Panc1 (cell line): Measurements from ENCODE around the gene RFXANK. TPM values are rescaled to one million over a fixed set of nuclear protein-coding genes. Genes with fewer than 3 reads are reported as not detected.

ENCODE experiments used
- ATAC-seq: fragments of 200-7000 bp; cut with Tn5 transposase; 2 replicates; pipeline ENCODE4 v1.9.1; 2020; ENCODE audit warnings: mild to moderate bottlenecking, moderate library complexity
- BruUV-seq: library from RNA; stranded (reverse); fragments of 400-500 nt; replicated peaks from 2 replicates; lab custom pipeline; 2021; lab: Mats Ljungman, UMichigan
- CTCF ChIA-PET: fragments of 300-600 bp; sonication (Branson Sonifier 250); formaldehyde crosslinking; loops from one replicate; lab custom pipeline; 2022; ENCODE audit warnings: antibody characterized with exemption; lab: Charles Lee
- POLR2A ChIA-PET: fragments of 300-600 bp; sonication (Branson Sonifier 250); formaldehyde crosslinking; loops from one replicate; lab custom pipeline; 2022; ENCODE audit warnings: antibody characterized with exemption; lab: Charles Lee
- DNase-seq: peaks from one replicate; pipeline ENCODE4 v3.0.0-alpha.2; 2010; ENCODE audit warnings: low read depth, low spot score
- H3K27ac ChIP-seq: 2 replicates; pipeline ENCODE4 v1.5.1; 2011; ENCODE audit warnings: mild to moderate bottlenecking, low read length, inconsistent platforms
- H3K27me3 ChIP-seq: fragments of 200-500 bp; sonication (Bioruptor generic); 2 replicates; pipeline ENCODE4 v1.6.0; 2014; ENCODE audit warnings: low read length, inconsistent platforms; ENCODE audit not compliant: control insufficient read depth, insufficient read depth
- H3K36me3 ChIP-seq: fragments of 200-500 bp; sonication (Bioruptor generic); 2 replicates; pipeline ENCODE4 v1.5.1; 2014; ENCODE audit warnings: inconsistent platforms, mild to moderate bottlenecking, low read length, moderate library complexity; ENCODE audit not compliant: control insufficient read depth, insufficient read depth
- H3K4me1 ChIP-seq: 2 replicates; pipeline ENCODE4 v1.5.1; 2011; ENCODE audit warnings: inconsistent platforms, mild to moderate bottlenecking, low read length, moderate library complexity; ENCODE audit not compliant: control insufficient read depth, insufficient read depth
- H3K4me3 ChIP-seq, 2 experiments: 2 replicates each; pipeline ENCODE4 v1.5.1; 2011 to 2012; ENCODE audit warnings: low read depth in 2 of 2, low read length in 2 of 2, mild to moderate bottlenecking in 2 of 2, inconsistent platforms in 1 of 2, moderate library complexity in 1 of 2
- H3K9me3 ChIP-seq: fragments of 200-500 bp; sonication (Bioruptor generic); 2 replicates; pipeline ENCODE4 v1.5.1; 2014; ENCODE audit warnings: low read depth, mild to moderate bottlenecking, inconsistent platforms, low read length, moderate library complexity; ENCODE audit not compliant: control insufficient read depth, insufficient read depth
- CTCF ChIP-seq: fragments of 450-650 bp; IDR thresholded peaks from 2 replicates; pipeline ENCODE4 v1.5.1; 2017; ENCODE audit warnings: mild to moderate bottlenecking
- POLR2AphosphoS5 ChIP-seq: IDR thresholded peaks from 2 replicates; pipeline ENCODE4 v1.6.1; 2012; ENCODE audit warnings: mild to moderate bottlenecking, low read depth, low read length, moderate library complexity
- REST ChIP-seq, 2 experiments: IDR thresholded peaks; 2 replicates each; pipeline ENCODE4 v1.6.1; 2011 to 2012; ENCODE audit warnings: low read depth in 2 of 2, control low read depth in 1 of 2, low read length in 1 of 2, mild to moderate bottlenecking in 1 of 2, moderate library complexity in 1 of 2; ENCODE audit not compliant: insufficient read depth in 1 of 2
- SIN3A ChIP-seq: IDR thresholded peaks from 2 replicates; pipeline ENCODE4 v1.6.1; 2012; ENCODE audit warnings: low read depth, mild to moderate bottlenecking, low read length, moderate library complexity, borderline replicate concordance; ENCODE audit not compliant: insufficient read depth
- TCF7L2 ChIP-seq: IDR thresholded peaks from 2 replicates; pipeline ENCODE4 v1.6.1; 2011; ENCODE audit warnings: mild to moderate bottlenecking, low read depth, low read length, inconsistent platforms
- in situ Hi-C: cut with HindIII; loops from 2 replicates; pipeline ENCODE4 v1.10.0; 2016; ENCODE audit warnings: low sequenced_read_pairs, low pct_unique_long_range_greater_than_20kb
- intact Hi-C: fragments of 100-400 bp; cut with micrococcal nuclease; formaldehyde crosslinking; loops from one replicate; pipeline ENCODE4 v1.10.0; 2022; ENCODE audit not compliant: unreplicated experiment
- total RNA-seq: library from RNA; stranded (reverse); gene quantifications from one replicate; pipeline ENCODE4 v1.2.1, GENCODE V29; 2021; ENCODE audit not compliant: unreplicated experiment

RFXANK gene
- total RNA-seq, 1 experiment from 2014 or later, result 92.3 TPM

GRCh38 chr19:19204181-19204580 lies 12.1 kb downstream of the RFXANK start:
- TF ChIP-seq CTCF, result no peak
- TF ChIP-seq POLR2AphosphoS5, result no peak
- TF ChIP-seq TCF7L2, result no peak
- no peak for TF ChIP-seq SIN3A
- no peak for TF ChIP-seq REST (IDR thresholded peaks at IDR 0.05; ENCODE audit: insufficient read depth in 1 of 2, low read depth in 2 of 2, low read length in 1 of 2)
- BruUV-seq, result no TSS peak

GRCh38 chr19:19205416-19206410 lies 13.7 kb downstream of the RFXANK start:
- no peak for TF ChIP-seq REST (IDR thresholded peaks at IDR 0.05; ENCODE audit: insufficient read depth in 1 of 2, low read depth in 2 of 2, low read length in 1 of 2)
- TF ChIP-seq POLR2AphosphoS5, result no peak
- TF ChIP-seq TCF7L2, result no peak
- BruUV-seq, result no TSS peak
- no peaks in the 10 kb centered on the region for H3K9me3 ChIP-seq
- H3K27me3 ChIP-seq, result no peaks in the 10 kb centered on the region
- DNase-seq (no peak), ATAC-seq (no peak)
- peaks cover 3% of the 10 kb centered on the region; the same call in 1 of the 2 replicates for H3K36me3 ChIP-seq
- ChIA-PET CTCF (interaction anchor here (0.6 kb wide), 1 partner anchor 26 kb away, joined by 3 read pairs; no protein-coding TSS in a partner anchor), POLR2A (no interaction called here)
- H3K4me3 ChIP-seq, result no peak overlapping the region
- intact Hi-C loops, result no loop called here
- H3K27ac ChIP-seq, result no peak overlapping the region
- H3K4me1 ChIP-seq, result peaks cover 7% of the 10 kb centered on the region
- in situ Hi-C loops, result no loop called here

More at GRCh38 chr19:19204181-19204580, 12.1 kb downstream of the RFXANK start:
- in situ Hi-C loops (no loop called here), intact Hi-C loops (no loop called here)
- no peak for DNase-seq
- H3K36me3 ChIP-seq, result peaks cover 3% of the 10 kb centered on the region; the same call in 1 of the 2 replicates
- no peak overlapping the region for H3K27ac ChIP-seq
- no peak for ATAC-seq
- peaks cover 7% of the 10 kb centered on the region for H3K4me1 ChIP-seq
- no peaks in the 10 kb centered on the region for H3K9me3 ChIP-seq
- H3K27me3 ChIP-seq, result no peaks in the 10 kb centered on the region
- H3K4me3 ChIP-seq, result no peak overlapping the region
- ChIA-PET CTCF (no interaction called here), POLR2A (interaction anchor here (0.6 kb wide), 1 partner anchor 11 kb away, joined by 7 read pairs; no protein-coding TSS in a partner anchor)
